GM12892 (cell line): ENCODE results near the gene PCNX2.

ENCODE experiments used
- POLR2A ChIP-seq: IDR thresholded peaks from 2 replicates; pipeline ENCODE4 v1.6.1; 2011; ENCODE audit warnings: low read depth, low read length, control low read depth
- POLR2AphosphoS5 ChIP-seq: IDR thresholded peaks from 2 replicates; pipeline ENCODE4 v1.6.1; 2011; ENCODE audit warnings: low read depth, low read length, control low read depth
- TAF1 ChIP-seq: IDR thresholded peaks from 2 replicates; pipeline ENCODE4 v1.6.1; 2011; ENCODE audit warnings: low read depth, mild to moderate bottlenecking, control low read depth, low read length, borderline replicate concordance

DNA sequence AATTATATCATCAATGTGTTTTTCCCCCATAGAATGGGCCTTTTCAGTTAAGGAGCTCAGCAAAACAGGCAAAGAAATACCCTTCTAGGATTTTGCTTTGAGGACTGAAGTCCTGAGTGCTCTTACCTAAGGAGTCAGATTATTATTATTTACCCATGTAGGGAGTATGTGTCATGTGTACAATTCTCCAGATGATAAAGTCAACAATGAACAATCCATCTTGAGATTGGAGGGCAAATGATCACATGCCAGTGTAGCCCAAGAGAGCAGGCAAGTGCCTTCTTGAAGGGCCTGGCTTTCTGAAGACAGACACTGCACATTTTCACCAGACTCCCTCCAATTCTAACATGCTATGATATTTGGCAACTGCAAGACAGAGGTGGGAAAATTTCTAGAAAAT, 159.7 kb downstream of the PCNX2 start:
- TF ChIP-seq POLR2A (no peak), TAF1 (no peak), POLR2AphosphoS5 (no peak)
